Measurements from ENCODE around the gene PTPRM.

DNA sequence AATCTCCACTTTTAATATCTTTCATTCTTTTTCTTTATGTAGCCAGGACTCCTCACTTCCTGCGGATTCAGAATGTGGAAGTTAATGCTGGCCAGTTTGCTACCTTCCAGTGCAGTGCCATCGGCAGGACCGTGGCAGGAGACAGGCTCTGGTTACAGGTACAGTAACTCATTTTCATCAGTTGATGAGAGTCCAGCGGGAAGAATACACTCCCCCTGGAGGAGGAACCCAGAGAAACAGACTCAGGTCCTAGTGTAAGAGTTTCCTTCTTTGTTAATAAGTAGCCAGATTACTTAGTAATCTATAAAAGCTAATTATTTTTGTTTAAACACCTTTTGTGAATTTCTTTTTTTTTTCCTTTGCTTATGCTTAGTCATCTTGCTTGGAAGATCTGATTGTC is 359.4 kb downstream of the PTPRM start:
- TF ChIP-seq, protein P1, sequence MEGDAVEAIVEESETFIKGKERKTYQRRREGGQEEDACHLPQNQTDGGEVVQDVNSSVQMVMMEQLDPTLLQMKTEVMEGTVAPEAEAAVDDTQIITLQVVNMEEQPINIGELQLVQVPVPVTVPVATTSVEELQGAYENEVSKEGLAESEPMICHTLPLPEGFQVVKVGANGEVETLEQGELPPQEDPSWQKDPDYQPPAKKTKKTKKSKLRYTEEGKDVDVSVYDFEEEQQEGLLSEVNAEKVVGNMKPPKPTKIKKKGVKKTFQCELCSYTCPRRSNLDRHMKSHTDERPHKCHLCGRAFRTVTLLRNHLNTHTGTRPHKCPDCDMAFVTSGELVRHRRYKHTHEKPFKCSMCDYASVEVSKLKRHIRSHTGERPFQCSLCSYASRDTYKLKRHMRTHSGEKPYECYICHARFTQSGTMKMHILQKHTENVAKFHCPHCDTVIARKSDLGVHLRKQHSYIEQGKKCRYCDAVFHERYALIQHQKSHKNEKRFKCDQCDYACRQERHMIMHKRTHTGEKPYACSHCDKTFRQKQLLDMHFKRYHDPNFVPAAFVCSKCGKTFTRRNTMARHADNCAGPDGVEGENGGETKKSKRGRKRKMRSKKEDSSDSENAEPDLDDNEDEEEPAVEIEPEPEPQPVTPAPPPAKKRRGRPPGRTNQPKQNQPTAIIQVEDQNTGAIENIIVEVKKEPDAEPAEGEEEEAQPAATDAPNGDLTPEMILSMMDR (IDR thresholded peaks at IDR 0.05), result peak; percentile 49
- no peak for TF ChIP-seq EZH2 (IDR thresholded peaks at IDR 0.05)

All from neural progenitor cell (in vitro differentiated cells).